Neutrophil (primary cell): ENCODE results near the gene FOXL2NB.
A peak's percentile ranks its signal among the peaks of the same experiment; 100 is the strongest.

Source experiments
- H3K27ac ChIP-seq: fragments of 200-600 bp; sonication (generic); 2 replicates; pipeline ENCODE4 v1.5.1; 2016; ENCODE audit warnings: mild to moderate bottlenecking, moderate library complexity
- H3K27me3 ChIP-seq: fragments of 200-600 bp; sonication (generic); 2 replicates; pipeline ENCODE4 v1.6.0; 2016; ENCODE audit warnings: mild to moderate bottlenecking
- H3K36me3 ChIP-seq: fragments of 200-600 bp; sonication (generic); 2 replicates; pipeline ENCODE4 v1.5.1; 2017
- H3K4me1 ChIP-seq, 2 experiments: fragments of 200-600 bp in 1 of 2; sonication (generic) in 1 of 2; 1 replicate in 1 of 2; 2 replicates in 1 of 2; pipeline versions ENCODE4 v1.5.1 to v1.6.1; 2013 to 2016; ENCODE audit warnings: low read depth in 1 of 2, low read length in 1 of 2, mild to moderate bottlenecking in 1 of 2, moderate library complexity in 1 of 2; ENCODE audit not compliant: control insufficient read depth in 1 of 2, insufficient read depth in 1 of 2
- H3K4me3 ChIP-seq, 2 experiments: fragments of 200-600 bp in 1 of 2; sonication (generic) in 1 of 2; 1 replicate in 1 of 2; 2 replicates in 1 of 2; pipeline ENCODE4 v1.5.1; 2013 to 2016; ENCODE audit warnings: low read depth in 1 of 2, low read length in 1 of 2, mild to moderate bottlenecking in 1 of 2, moderate library complexity in 1 of 2
- H3K9me3 ChIP-seq: fragments of 200-600 bp; sonication (generic); 2 replicates; pipeline ENCODE4 v1.5.1; 2016
- CTCF ChIP-seq: fragments of 200-600 bp; sonication (generic); IDR thresholded peaks from 2 replicates; pipeline ENCODE4 v1.5.1; 2016; ENCODE audit warnings: antibody characterized with exemption

FOXL2NB gene

GRCh38 chr3:138950006-138950644 lies 3.1 kb downstream of the FOXL2NB start:
- Histone ChIP-seq H3K4me3 (peak overlapping the region in 1 of 2 experiments; percentile 28), H3K36me3 (no peaks in the 10 kb centered on the region), H3K27me3 (peaks cover 100% of the 10 kb centered on the region), H3K27ac (no peak overlapping the region), H3K9me3 (no peaks in the 10 kb centered on the region), H3K4me1 (peaks cover 24 to 33% of the 10 kb centered on the region in 2 experiments)
- no peak for TF ChIP-seq CTCF

DNA sequence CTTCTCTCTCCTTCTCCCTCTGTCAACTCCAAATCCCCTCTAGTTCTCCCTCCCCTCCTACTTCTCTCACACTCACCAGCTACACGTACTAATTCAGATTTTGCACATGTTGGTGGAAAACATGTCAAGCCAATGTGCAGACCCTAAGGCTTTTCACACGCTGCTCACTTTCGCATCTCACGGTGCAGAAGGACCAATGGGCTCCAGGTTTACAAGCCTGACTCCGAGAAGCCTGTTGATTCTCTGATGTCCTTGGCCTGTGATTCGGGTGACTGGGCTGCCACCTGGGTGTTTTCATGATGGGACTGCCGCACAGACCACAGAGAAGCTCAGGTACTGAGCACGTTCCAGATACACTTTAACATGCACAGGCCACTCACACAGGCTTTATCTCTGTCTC lies 3.7 kb downstream of the FOXL2NB start:
- no peak for TF ChIP-seq CTCF
- Histone ChIP-seq H3K9me3 (no peaks in the 10 kb centered on the region), H3K4me3 (no peak overlapping the region), H3K36me3 (no peaks in the 10 kb centered on the region), H3K27me3 (peaks cover 100% of the 10 kb centered on the region), H3K27ac (no peak overlapping the region), H3K4me1 (peaks cover 20 to 27% of the 10 kb centered on the region in 2 experiments)

DNA sequence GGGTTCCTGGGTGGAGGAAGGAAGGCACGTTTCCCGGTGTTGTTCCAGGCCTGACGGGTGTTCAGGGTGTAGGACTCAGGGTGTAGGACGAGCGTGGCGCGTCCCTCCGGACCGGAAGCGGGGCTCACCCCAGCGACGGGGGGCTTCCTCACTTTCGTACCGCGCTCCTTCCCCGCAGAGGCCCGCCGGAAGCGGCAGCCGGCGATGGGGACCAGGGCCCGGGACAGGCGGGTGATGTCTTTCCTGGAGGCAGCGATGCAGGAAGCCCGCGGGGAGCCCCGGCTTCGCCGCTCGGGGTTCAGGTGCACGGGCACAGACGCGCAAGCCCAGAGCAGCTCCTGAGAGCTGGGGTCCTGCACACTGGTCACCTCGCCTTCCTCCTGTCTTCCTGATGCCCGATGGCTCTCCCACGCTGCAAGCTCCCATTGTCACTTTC lies 13.4 kb downstream of the FOXL2NB start:
- H3K27ac ChIP-seq, result no peak overlapping the region
- H3K4me3 ChIP-seq, result no peak overlapping the region
- H3K27me3 ChIP-seq, result peaks cover 96% of the 10 kb centered on the region
- no peaks in the 10 kb centered on the region for H3K4me1 ChIP-seq
- H3K36me3 ChIP-seq, result no peaks in the 10 kb centered on the region
- no peaks in the 10 kb centered on the region for H3K9me3 ChIP-seq
- no peak for TF ChIP-seq CTCF

DNA sequence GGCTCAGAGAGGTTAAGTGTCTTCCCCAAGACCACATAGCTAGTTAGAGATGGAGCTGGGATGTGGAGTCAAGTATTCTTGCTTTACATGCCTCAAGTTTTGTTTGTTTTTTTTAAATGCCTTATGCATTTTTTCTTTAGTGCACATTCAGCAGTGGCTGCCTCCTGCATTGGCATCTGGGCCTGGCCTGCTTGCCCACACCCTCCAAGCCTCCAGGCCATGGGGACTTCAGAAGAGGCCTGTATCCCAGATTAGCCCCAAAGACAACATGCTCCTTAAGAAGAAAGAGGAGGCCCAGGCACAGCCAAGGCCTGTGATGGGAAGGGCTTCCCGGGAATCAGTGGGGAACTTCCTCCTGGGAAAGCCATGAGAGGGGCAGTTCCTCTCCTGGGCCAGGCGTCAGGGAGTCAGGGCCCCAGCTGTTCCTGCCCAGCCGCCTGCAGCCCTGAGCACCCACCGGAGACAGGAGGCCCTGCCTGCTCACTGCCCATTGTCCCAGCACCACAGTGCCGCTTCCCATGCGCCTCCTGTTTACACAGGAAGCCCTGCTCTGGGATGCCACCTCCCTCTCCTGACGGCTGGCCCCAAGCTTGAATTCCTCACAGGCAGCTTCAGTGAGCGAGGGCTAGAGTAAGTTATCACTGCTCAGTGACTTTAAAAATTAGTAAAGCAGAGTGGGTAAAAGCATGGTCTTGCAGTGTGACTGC lies 16.0 kb downstream of the FOXL2NB start:
- no peaks in the 10 kb centered on the region for H3K36me3 ChIP-seq
- no peak overlapping the region for H3K27ac ChIP-seq
- H3K9me3 ChIP-seq, result no peaks in the 10 kb centered on the region
- H3K27me3 ChIP-seq, result peaks cover 82% of the 10 kb centered on the region
- no peaks in the 10 kb centered on the region for H3K4me1 ChIP-seq
- no peak for TF ChIP-seq CTCF
- no peak overlapping the region for H3K4me3 ChIP-seq

- peaks cover 77% of the 10 kb centered on the region for H3K27me3 ChIP-seq
- no peaks in the 10 kb centered on the region for H3K36me3 ChIP-seq
- H3K4me1 ChIP-seq, result no peaks in the 10 kb centered on the region
- H3K27ac ChIP-seq, result no peak overlapping the region
- H3K4me3 ChIP-seq, result no peak overlapping the region
- no peak for TF ChIP-seq CTCF
- H3K9me3 ChIP-seq, result no peaks in the 10 kb centered on the region
Measured at GRCh38 chr3:138964264-138964663, 17.2 kb downstream of the FOXL2NB start.
